ENCODE results near the gene WDR93.

GRCh38 chr15:89649013-89649625 lies 41.5 kb upstream of the WDR93 start:
- TF ChIP-seq YY1 (IDR thresholded peaks at IDR 0.05; ENCODE audit: insufficient read depth, insufficient read length) (no peak), SUZ12 (IDR thresholded peaks at IDR 0.05; ENCODE audit: extremely low read depth, insufficient read depth, insufficient read length) (no peak)

All from NT2/D1 (cell line).